Left lung (tissue), 10 donors: ENCODE measurements around the gene BGLAP. TPM values are rescaled to one million over a fixed set of nuclear protein-coding genes. Genes with fewer than 3 reads are reported as not detected.
A peak's percentile ranks its signal among the peaks of the same experiment; 100 is the strongest.

ENCODE experiments used
- ATAC-seq: fragments of 200-7000 bp; cut with Tn5 transposase; one replicate; pipeline ENCODE4 v1.9.1; 2020; ENCODE audit warnings: moderate library complexity
- DNase-seq, 4 donors: peaks; one replicate each; pipeline ENCODE4 v3.0.0-alpha.2; 2013 to 2020
- H3K27ac ChIP-seq, 2 donors: fragments of 200-600 bp; sonication (generic) in 1 of 2; one replicate each; pipeline versions ENCODE4 v1.5.0 to v1.8.0; 2020 to 2021
- H3K27me3 ChIP-seq, 2 donors: fragments of 200-600 bp; sonication (generic) in 1 of 2; one replicate each; pipeline versions ENCODE4 v1.5.0 to v1.8.0; 2020 to 2021
- H3K36me3 ChIP-seq, 2 donors: fragments of 200-600 bp; sonication (generic) in 1 of 2; one replicate each; pipeline versions ENCODE4 v1.5.0 to v1.8.0; 2020 to 2021
- H3K4me1 ChIP-seq, 2 donors: fragments of 200-600 bp; one replicate each; pipeline ENCODE4 v1.8.0; 2021
- H3K4me3 ChIP-seq, 2 donors: fragments of 200-600 bp; sonication (generic) in 1 of 2; one replicate each; pipeline versions ENCODE4 v1.5.0 to v1.8.0; 2020 to 2021; ENCODE audit warnings: mild to moderate bottlenecking in 1 of 2
- H3K9me3 ChIP-seq, 2 donors: fragments of 200-600 bp; sonication (generic) in 1 of 2; one replicate each; pipeline versions ENCODE4 v1.5.0 to v1.8.0; 2020 to 2021
- CTCF ChIP-seq, 2 donors: fragments of 200-600 bp; sonication (generic) in 1 of 2; IDR thresholded peaks; one replicate each; pipeline versions ENCODE4 v1.5.0 to v1.8.0; 2021; ENCODE audit warnings: antibody characterized with exemption in 2 of 2
- intact Hi-C, 2 donors: fragments of 100-400 bp; cut with DNase I; formaldehyde crosslinking; loops; one replicate each; pipeline versions ENCODE4 v1.11.2 to v1.14.2; 2022
- polyA plus RNA-seq, 6 donors: library from polyadenylated mRNA; unstranded; fragments of 120-200 nt; gene quantifications; one replicate each; pipeline ENCODE4 v1.2.1, GENCODE V29; 2013; ENCODE audit not compliant: insufficient read length in 6 of 6
- total RNA-seq, 2 donors: library from RNA; stranded (reverse); fragmentation: NEBNext Ultra II Directional; extraction: Animal tissue kit (Norgen Biotek cat#: 25700); gene quantifications; one replicate each; pipeline ENCODE4 v1.2.1, GENCODE V29; 2021
- donor health status: DM: no; HTN: yes; CAD: no.
- donor health status: DM: no; HTN: no; CAD: no.

BGLAP gene
- total and polyA plus RNA-seq, 8 donors, result 0.99 to 10.3 (median 5.4) TPM

- no peaks in the 10 kb centered on the region for H3K4me1 ChIP-seq
- intact Hi-C loops, result no loop called here
- ATAC-seq, result no peak
- peaks cover 0 to 73% of the 10 kb centered on the region in 2 donors for H3K36me3 ChIP-seq
- H3K27me3 ChIP-seq, result no peaks in the 10 kb centered on the region
- H3K27ac ChIP-seq, result no peak overlapping the region
- H3K4me3 ChIP-seq, result no peak overlapping the region
- no peaks in the 10 kb centered on the region for H3K9me3 ChIP-seq
- DNase-seq, result no peak
- TF ChIP-seq CTCF (IDR thresholded peaks at IDR 0.05), result no peak
These were observed 8.4 kb upstream of the BGLAP start for GRCh38 chr1:156233426-156234127.

- H3K9me3 ChIP-seq, result no peaks in the 10 kb centered on the region
- H3K4me3 ChIP-seq, result no peak overlapping the region
- no peaks in the 10 kb centered on the region for H3K27me3 ChIP-seq
- no peaks in the 10 kb centered on the region for H3K4me1 ChIP-seq
- intact Hi-C loops, result no loop called here
- no peak overlapping the region for H3K27ac ChIP-seq
- peaks cover 0 to 82% of the 10 kb centered on the region in 2 donors for H3K36me3 ChIP-seq
- TF ChIP-seq CTCF (IDR thresholded peaks at IDR 0.05), result no peak
- DNase-seq (peak in 1 of 4 donors; percentile 60), ATAC-seq (no peak)
These were observed 5.8 kb upstream of the BGLAP start for GRCh38 chr1:156236164-156236563.

- no peak for ATAC-seq
- peaks cover 0 to 90% of the 10 kb centered on the region in 2 donors for H3K36me3 ChIP-seq
- no peak overlapping the region for H3K27ac ChIP-seq
- no peak for TF ChIP-seq CTCF (IDR thresholded peaks at IDR 0.05)
- no peak for DNase-seq
- no peaks in the 10 kb centered on the region for H3K4me1 ChIP-seq
- intact Hi-C loops, result no loop called here
- H3K4me3 ChIP-seq, result no peak overlapping the region
- H3K9me3 ChIP-seq, result no peaks in the 10 kb centered on the region
- no peaks in the 10 kb centered on the region for H3K27me3 ChIP-seq
These were observed 3.7 kb upstream of the BGLAP start for GRCh38 chr1:156238248-156238647.

- ATAC-seq (no peak), DNase-seq (peak in 1 of 4 donors; percentile 75)
- intact Hi-C loops, result no loop called here
- no peak for TF ChIP-seq CTCF (IDR thresholded peaks at IDR 0.05)
- peaks cover 8 to 16% of the 10 kb centered on the region in 2 donors for H3K4me1 ChIP-seq
- peaks cover 0 to 20% of the 10 kb centered on the region in 2 donors for H3K27me3 ChIP-seq
- no peaks in the 10 kb centered on the region for H3K9me3 ChIP-seq
- peaks cover 0 to 60% of the 10 kb centered on the region in 2 donors for H3K36me3 ChIP-seq
- no peak overlapping the region for H3K4me3 ChIP-seq
- no peak overlapping the region for H3K27ac ChIP-seq
These were observed 623 bp upstream of the BGLAP start for GRCh38 chr1:156241311-156241811.

- Histone ChIP-seq H3K4me3 (no peak overlapping the region), H3K36me3 (peaks cover 0 to 46% of the 10 kb centered on the region in 2 donors), H3K9me3 (no peaks in the 10 kb centered on the region), H3K27me3 (peaks cover 0 to 25% of the 10 kb centered on the region in 2 donors), H3K27ac (no peak overlapping the region), H3K4me1 (peaks cover 8 to 30% of the 10 kb centered on the region in 2 donors)
- no peak for TF ChIP-seq CTCF (IDR thresholded peaks at IDR 0.05)
- DNase-seq, result peak in 1 of 4 donors; percentile 43
- ATAC-seq, result no peak
- intact Hi-C loops, result no loop called here
These were observed 754 bp downstream of the BGLAP start for GRCh38 chr1:156242738-156243137.
